ENCODE measurements around the gene CHD2. TPM values are rescaled to one million over a fixed set of nuclear protein-coding genes. Genes with fewer than 3 reads are reported as not detected.

The CHD2 gene
- total RNA-seq, 4 donors from 2014 or later = 41.9 to 144 (median 81.8) TPM

- Histone ChIP-seq H3K27ac (peak overlapping the region in 3 of 4 donors; percentile 22 to 63 (median 62)), H3K27me3 (no peaks in the 10 kb centered on the region), H3K4me3 (no peak overlapping the region), H3K4me1 (peaks cover 0 to 97% (median 18%) of the 10 kb centered on the region in 3 donors), H3K36me3 (peaks cover 0 to 91% of the 10 kb centered on the region in 2 donors), H3K9me3 (peaks cover 0 to 6% (median 0%) of the 10 kb centered on the region in 3 donors)
- ATAC-seq = no peak
- WGBS, 2 donors (ENCODE audit: low coverage in 1 of 2) = 80 to 84% methylated on average over 5 to 7 of the region's 32 CpGs
- TF ChIP-seq EP300 (IDR thresholded peaks at IDR 0.05) (no peak), CTCF (IDR thresholded peaks at IDR 0.05) (no peak), POLR2A (IDR thresholded peaks at IDR 0.05) (no peak)
Observed at GRCh38 chr15:93051236-93052089, 151.3 kb downstream of the CHD2 start.

GRCh38 chr15:93052090-93052879 is 152.2 kb downstream of the CHD2 start:
- H3K4me3 ChIP-seq = no peak overlapping the region
- no peaks in the 10 kb centered on the region for H3K9me3 ChIP-seq
- peaks cover 0 to 100% (median 26%) of the 10 kb centered on the region in 3 donors for H3K4me1 ChIP-seq
- no peaks in the 10 kb centered on the region for H3K27me3 ChIP-seq
- whole genome bisulfite sequencing, 2 donors (ENCODE audit: low coverage in 1 of 2) = 73% methylated on average over 3 of the region's 39 CpGs; no CpG with 5 or more reads in 1 of the 2 donors
- no peak for ATAC-seq
- peak overlapping the region in 3 of 4 donors; percentile 19 to 63 (median 22) for H3K27ac ChIP-seq
- peaks cover 0 to 83% of the 10 kb centered on the region in 2 donors for H3K36me3 ChIP-seq
- TF ChIP-seq POLR2AphosphoS5 (IDR thresholded peaks at IDR 0.05) (no peak), CTCF (IDR thresholded peaks at IDR 0.05) (no peak), EP300 (IDR thresholded peaks at IDR 0.05) (no peak), POLR2A (IDR thresholded peaks at IDR 0.05) (no peak)

GRCh38 chr15:93055211-93055610 is 155.1 kb downstream of the CHD2 start:
- peak overlapping the region in 3 of 4 donors; percentile 12 to 71 (median 41) for H3K27ac ChIP-seq
- TF ChIP-seq EP300 (IDR thresholded peaks at IDR 0.05) (no peak), POLR2AphosphoS5 (IDR thresholded peaks at IDR 0.05) (no peak), CTCF (IDR thresholded peaks at IDR 0.05) (no peak), POLR2A (IDR thresholded peaks at IDR 0.05) (no peak)
- H3K36me3 ChIP-seq = peaks cover 0 to 62% of the 10 kb centered on the region in 2 donors
- WGBS, 2 donors (ENCODE audit: low coverage in 1 of 2) = 40% methylated on average over 1 of the region's 11 CpGs; no CpG with 5 or more reads in 1 of the 2 donors
- peaks cover 2 to 100% (median 45%) of the 10 kb centered on the region in 3 donors for H3K4me1 ChIP-seq
- ATAC-seq = no peak
- H3K4me3 ChIP-seq = no peak overlapping the region
- H3K9me3 ChIP-seq = no peaks in the 10 kb centered on the region
- H3K27me3 ChIP-seq = no peaks in the 10 kb centered on the region

- Histone ChIP-seq H3K9me3 (no peaks in the 10 kb centered on the region), H3K36me3 (peaks cover 0 to 46% of the 10 kb centered on the region in 2 donors), H3K4me1 (peaks cover 8 to 100% (median 49%) of the 10 kb centered on the region in 3 donors), H3K27me3 (no peaks in the 10 kb centered on the region), H3K4me3 (no peak overlapping the region), H3K27ac (peak overlapping the region in 3 of 4 donors; percentile 54 to 71 (median 66))
- TF ChIP-seq POLR2A (IDR thresholded peaks at IDR 0.05) (no peak), EP300 (IDR thresholded peaks at IDR 0.05) (no peak), CTCF (IDR thresholded peaks at IDR 0.05) (no peak)
- WGBS, 2 donors (ENCODE audit: low coverage in 1 of 2) = 40 to 100% methylated on average over 1 of the region's 7 CpGs
- ATAC-seq = no peak
Observed at GRCh38 chr15:93056836-93057235, 156.7 kb downstream of the CHD2 start.
